ENCODE results near the gene KCTD2. TPM values are rescaled to one million over a fixed set of nuclear protein-coding genes. Genes with fewer than 3 reads are reported as not detected.
"Not testable (repeated sequence)": the region's sequence is repeated elsewhere in the genome, so short reads cannot be mapped to it uniquely, and the experiment has no call there.

KCTD2 gene
- total RNA-seq, 4 donors from 2014 or later: 20.3 to 37.7 (median 29.9) TPM

GRCh38 chr17:75034236-75034908 lies 12.7 kb upstream of the KCTD2 start:
- peaks cover 37 to 52% (median 50%) of the 10 kb centered on the region in 4 donors for H3K4me1 ChIP-seq
- TF ChIP-seq POLR2A (IDR thresholded peaks at IDR 0.05; ENCODE audit: low read depth) (peak; percentile 14), EP300 (IDR thresholded peaks at IDR 0.05) (no peak), CTCF (IDR thresholded peaks at IDR 0.05) (no peak), POLR2AphosphoS5 (IDR thresholded peaks at IDR 0.05) (peak in 1 of 2 donors; percentile 62)
- H3K27ac ChIP-seq (replicated peaks in 1 of 4): peak overlapping the region; percentile 92 to 98 (median 96)
- DNase-seq (ENCODE audit: extremely low spot score): peak; percentile 98
- H3K9me3 ChIP-seq: no peaks in the 10 kb centered on the region
- WGBS: 1% methylated on average over 34 of the region's 43 CpGs
- intact Hi-C loops (cut with DNase I): loop anchor here (5.0 kb wide), 2 partner anchors 47 to 62 kb away; partner anchors contain the start of genes CDR2L and HID1
- no peaks in the 10 kb centered on the region for H3K27me3 ChIP-seq
- H3K36me3 ChIP-seq: peaks cover 13 to 17% (median 14%) of the 10 kb centered on the region in 4 donors
- H3K4me3 ChIP-seq: peak overlapping the region; percentile 67 to 88 (median 76)

DNA sequence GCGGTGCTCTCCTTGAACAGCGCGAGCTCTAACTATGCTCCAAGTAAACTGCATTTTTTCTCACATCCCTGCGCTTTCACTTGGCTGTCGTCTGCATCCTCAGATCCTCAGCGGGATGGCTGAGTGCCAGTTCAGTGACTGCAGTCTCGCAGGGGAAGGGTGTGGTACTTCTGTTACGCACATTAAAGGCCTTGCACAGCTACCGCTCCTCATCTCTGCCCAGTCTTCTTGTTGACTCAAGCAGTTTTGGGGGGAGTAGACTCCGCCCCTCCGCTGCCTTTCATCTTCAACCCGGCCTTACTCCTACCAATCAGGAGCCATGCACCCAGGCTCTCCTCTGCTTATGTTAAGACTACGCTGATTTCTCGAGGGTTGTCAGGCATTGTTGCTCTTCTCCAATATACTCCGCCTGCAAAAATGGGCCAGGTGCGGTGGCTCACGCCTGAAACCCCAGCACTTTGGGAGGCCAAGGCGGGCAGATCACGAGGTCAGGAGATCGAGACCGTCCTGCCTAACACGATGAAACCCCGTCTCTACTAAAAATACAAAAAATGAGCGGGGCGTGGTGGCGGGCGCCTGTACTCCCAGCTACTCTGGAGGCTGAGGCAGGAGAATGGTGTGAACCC lies 10.3 kb upstream of the KCTD2 start:
- peak; percentile 96 for DNase-seq (ENCODE audit: extremely low spot score)
- no peak for TF ChIP-seq POLR2A (IDR thresholded peaks at IDR 0.05; ENCODE audit: low read depth)
- no peak for TF ChIP-seq CTCF (IDR thresholded peaks at IDR 0.05)
- TF ChIP-seq POLR2AphosphoS5 (IDR thresholded peaks at IDR 0.05): peak; percentile 64 to 80
- no peak for TF ChIP-seq EP300 (IDR thresholded peaks at IDR 0.05)
- Histone ChIP-seq H3K4me3 (peak overlapping the region in 3 of 4 donors; percentile 2 to 30 (median 19)), H3K27me3 (no peaks in the 10 kb centered on the region), H3K36me3 (peaks cover 34 to 41% (median 38%) of the 10 kb centered on the region in 4 donors), H3K9me3 (no peaks in the 10 kb centered on the region), H3K27ac (replicated peaks in 1 of 4) (peak overlapping the region; percentile 92 to 98 (median 96)), H3K4me1 (peaks cover 37 to 52% (median 50%) of the 10 kb centered on the region in 4 donors)
- 62% methylated on average over 27 of the region's 27 CpGs for WGBS
- intact Hi-C loops (cut with DNase I): no loop called here

DNA sequence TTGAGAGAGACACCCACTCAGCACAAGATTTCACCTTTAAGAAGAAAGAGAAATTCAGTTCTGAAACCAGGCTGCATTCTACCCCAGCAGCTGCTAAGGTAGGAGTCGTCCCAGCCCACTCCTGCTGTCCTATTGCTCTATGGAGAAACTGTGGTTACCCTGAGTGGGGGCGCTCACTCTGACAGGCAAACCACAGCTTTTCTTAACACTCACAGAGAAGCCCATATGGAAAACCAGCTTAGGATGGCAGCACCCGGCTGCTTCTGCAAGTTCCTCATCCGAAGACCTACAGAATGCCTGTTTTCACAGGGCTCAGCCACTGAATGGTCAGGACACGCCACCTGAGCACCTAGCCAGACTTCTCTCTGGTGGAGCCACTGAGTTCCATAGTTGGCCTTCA lies 7.8 kb upstream of the KCTD2 start:
- intact Hi-C loops (cut with DNase I): no loop called here
- TF ChIP-seq POLR2A (IDR thresholded peaks at IDR 0.05; ENCODE audit: low read depth) (no peak), POLR2AphosphoS5 (IDR thresholded peaks at IDR 0.05) (no peak), CTCF (IDR thresholded peaks at IDR 0.05) (no peak), EP300 (IDR thresholded peaks at IDR 0.05) (no peak)
- Histone ChIP-seq H3K27ac (replicated peaks in 1 of 4) (no peak overlapping the region), H3K36me3 (peaks cover 38 to 48% (median 44%) of the 10 kb centered on the region in 4 donors), H3K9me3 (no peaks in the 10 kb centered on the region), H3K4me1 (peaks cover 17 to 31% (median 29%) of the 10 kb centered on the region in 4 donors), H3K4me3 (no peak overlapping the region), H3K27me3 (no peaks in the 10 kb centered on the region)
- no peak for DNase-seq (ENCODE audit: extremely low spot score)
- 73% methylated on average over 5 of the region's 5 CpGs for WGBS

- intact Hi-C loops (cut with DNase I): no loop called here
- H3K36me3 ChIP-seq: peaks cover 38 to 48% (median 44%) of the 10 kb centered on the region in 4 donors
- TF ChIP-seq CTCF (IDR thresholded peaks at IDR 0.05) (no peak), POLR2AphosphoS5 (IDR thresholded peaks at IDR 0.05) (no peak), EP300 (IDR thresholded peaks at IDR 0.05) (no peak), POLR2A (IDR thresholded peaks at IDR 0.05; ENCODE audit: low read depth) (no peak)
- H3K9me3 ChIP-seq: no peaks in the 10 kb centered on the region
- no peak overlapping the region for H3K4me3 ChIP-seq
- WGBS: 79% methylated on average over 12 of the region's 12 CpGs
- no peaks in the 10 kb centered on the region for H3K27me3 ChIP-seq
- H3K27ac ChIP-seq (replicated peaks in 1 of 4): no peak overlapping the region
- DNase-seq (ENCODE audit: extremely low spot score): no peak
- peaks cover 0 to 31% (median 24%) of the 10 kb centered on the region in 4 donors for H3K4me1 ChIP-seq
Measured at GRCh38 chr17:75041656-75042280, 5.3 kb upstream of the KCTD2 start.

DNA sequence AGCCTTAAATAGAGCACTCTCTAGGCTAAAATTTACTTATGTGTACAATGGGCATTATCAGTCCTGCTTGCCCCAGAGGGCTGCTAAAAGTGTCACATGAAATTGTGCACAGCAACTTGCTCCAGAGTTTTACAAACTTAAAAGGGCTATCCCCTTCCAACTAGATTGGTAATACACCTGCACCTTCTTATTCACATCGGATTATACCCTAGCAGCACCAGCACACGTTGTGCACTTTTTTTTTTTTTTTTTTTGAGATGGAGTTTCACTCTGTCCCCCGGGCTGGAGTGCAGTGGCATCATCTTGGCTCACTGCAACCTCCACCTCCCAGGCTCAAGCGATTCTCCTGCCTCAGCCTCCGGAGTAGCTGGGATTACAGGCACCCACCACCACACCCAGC lies 3.2 kb upstream of the KCTD2 start:
- DNase-seq (ENCODE audit: extremely low spot score); intact Hi-C loops (cut with DNase I); H3K27me3 ChIP-seq; H3K9me3 ChIP-seq; H3K4me3 ChIP-seq; H3K27ac ChIP-seq (replicated peaks in 1 of 4): not testable (repeated sequence)
- H3K4me1 ChIP-seq: peaks cover 12 to 42% (median 34%) of the 10 kb centered on the region in 4 donors
- 71% methylated on average over 5 of the region's 5 CpGs for WGBS
- peaks cover 31 to 37% (median 35%) of the 10 kb centered on the region in 4 donors for H3K36me3 ChIP-seq

Data from esophagus muscularis mucosa (tissue), 4 donors.